Measurements from ENCODE around the gene ZNF451.

The ZNF451 gene

GRCh38 chr6:57182017-57182432 is 92.0 kb downstream of the ZNF451 start:
- no peak overlapping the region for H3K4me3 ChIP-seq (ENCODE audit: low read length)
- DNase-seq (ENCODE audit: low read depth, low spot score): no peak

- DNase-seq (ENCODE audit: low read depth, low spot score): peak; percentile 39
Observed at GRCh38 chr6:57183336-57183735, 93.3 kb downstream of the ZNF451 start.

GRCh38 chr6:57190140-57190539 is 100.2 kb downstream of the ZNF451 start:
- H3K4me3 ChIP-seq (ENCODE audit: low read length): no peak overlapping the region
- no peak for DNase-seq (ENCODE audit: low read depth, low spot score)

More at GRCh38 chr6:57183336-57183735, 93.3 kb downstream of the ZNF451 start:
- H3K4me3 ChIP-seq (ENCODE audit: low read length): no peak overlapping the region

- H3K4me3 ChIP-seq (ENCODE audit: low read length): no peak overlapping the region
- DNase-seq (ENCODE audit: low read depth, low spot score): no peak
Observed at GRCh38 chr6:57193177-57193576, 103.2 kb downstream of the ZNF451 start.

- DNase-seq (ENCODE audit: low read depth, low spot score): no peak
- no peak overlapping the region for H3K4me3 ChIP-seq (ENCODE audit: low read length)
Observed at GRCh38 chr6:57195457-57195856, 105.5 kb downstream of the ZNF451 start.

- DNase-seq (ENCODE audit: low read depth, low spot score): no peak
- no peak overlapping the region for H3K4me3 ChIP-seq (ENCODE audit: low read length)
Observed at GRCh38 chr6:57198926-57199636, 109.1 kb downstream of the ZNF451 start.

GRCh38 chr6:57201718-57202117 is 111.7 kb downstream of the ZNF451 start:
- H3K4me3 ChIP-seq (ENCODE audit: low read length): no peak overlapping the region
- DNase-seq (ENCODE audit: low read depth, low spot score): no peak

GRCh38 chr6:57205550-57206328 is 115.8 kb downstream of the ZNF451 start:
- no peak overlapping the region for H3K4me3 ChIP-seq (ENCODE audit: low read length)
- DNase-seq (ENCODE audit: low read depth, low spot score): no peak

GRCh38 chr6:57207141-57207540 is 117.2 kb downstream of the ZNF451 start:
- DNase-seq (ENCODE audit: low read depth, low spot score): no peak
- no peak overlapping the region for H3K4me3 ChIP-seq (ENCODE audit: low read length)

GRCh38 chr6:57207872-57208271 is 117.9 kb downstream of the ZNF451 start:
- DNase-seq (ENCODE audit: low read depth, low spot score): no peak
- H3K4me3 ChIP-seq (ENCODE audit: low read length): no peak overlapping the region

- H3K4me3 ChIP-seq (ENCODE audit: low read length): no peak overlapping the region
- no peak for DNase-seq (ENCODE audit: low read depth, low spot score)
Observed at GRCh38 chr6:57209030-57209429, 119.0 kb downstream of the ZNF451 start.

GRCh38 chr6:57210060-57210459 is 120.1 kb downstream of the ZNF451 start:
- DNase-seq (ENCODE audit: low read depth, low spot score): no peak
- no peak overlapping the region for H3K4me3 ChIP-seq (ENCODE audit: low read length)

- no peak overlapping the region for H3K4me3 ChIP-seq (ENCODE audit: low read length)
- no peak for DNase-seq (ENCODE audit: low read depth, low spot score)
Observed at GRCh38 chr6:57215260-57215659, 125.3 kb downstream of the ZNF451 start.

GRCh38 chr6:57216235-57217101 is 126.5 kb downstream of the ZNF451 start:
- H3K4me3 ChIP-seq (ENCODE audit: low read length): no peak overlapping the region
- no peak for DNase-seq (ENCODE audit: low read depth, low spot score)

GRCh38 chr6:57217270-57217669 is 127.3 kb downstream of the ZNF451 start:
- no peak for DNase-seq (ENCODE audit: low read depth, low spot score)
- no peak overlapping the region for H3K4me3 ChIP-seq (ENCODE audit: low read length)

Measured in Jurkat, Clone E6-1 (cell line).